GM18951 (cell line): ENCODE measurements around the gene PARP9.

Experiments used
- POLR2A ChIP-seq: IDR thresholded peaks from 4 replicates; pipeline ENCODE4 v1.6.1; 2011; ENCODE audit warnings: mild to moderate bottlenecking; ENCODE audit not compliant: insufficient read length, insufficient read depth; ENCODE audit errors: extremely low read depth
- in situ Hi-C: fragments of 300-500 bp; cut with MboI; formaldehyde crosslinking; loops from one replicate; pipeline ENCODE4 v1.12.0; 2022; ENCODE audit warnings: low sequenced_read_pairs, mixed read lengths, inconsistent platforms; ENCODE audit not compliant: unreplicated experiment

Gene PARP9

GRCh38 chr3:122559906-122560305 is 4.2 kb downstream of the PARP9 start:
- in situ Hi-C loops: no loop called here

GRCh38 chr3:122558605-122559004 is 5.5 kb downstream of the PARP9 start:
- in situ Hi-C loops: no loop called here
- TF ChIP-seq POLR2A: no peak

More at GRCh38 chr3:122559906-122560305, 4.2 kb downstream of the PARP9 start:
- no peak for TF ChIP-seq POLR2A

GRCh38 chr3:122557356-122557755 is 6.7 kb downstream of the PARP9 start:
- no peak for TF ChIP-seq POLR2A
- in situ Hi-C loops: no loop called here

- TF ChIP-seq POLR2A: no peak
- in situ Hi-C loops: no loop called here
These were observed 8.6 kb downstream of the PARP9 start for GRCh38 chr3:122555275-122556071.

- no peak for TF ChIP-seq POLR2A
- in situ Hi-C loops: loop anchor here (5.0 kb wide), 1 partner anchor 124 kb away; no protein-coding TSS in a partner anchor
These were observed 10.9 kb downstream of the PARP9 start for GRCh38 chr3:122553171-122553570.

- in situ Hi-C loops: loop anchor here (25.0 kb wide), 1 partner anchor 489 kb away; the partner anchor contains the start of gene SEMA5B
- TF ChIP-seq POLR2A: no peak
These were observed 15.5 kb downstream of the PARP9 start for GRCh38 chr3:122548619-122549018.

GRCh38 chr3:122548076-122548475 is 16.0 kb downstream of the PARP9 start:
- in situ Hi-C loops: loop anchor here (25.0 kb wide), 1 partner anchor 489 kb away; the partner anchor contains the start of gene SEMA5B
- no peak for TF ChIP-seq POLR2A

- in situ Hi-C loops: loop anchor here (25.0 kb wide), 1 partner anchor 491 kb away; the partner anchor contains the start of gene SEMA5B
- TF ChIP-seq POLR2A: no peak
These were observed 17.9 kb downstream of the PARP9 start for GRCh38 chr3:122546151-122546550.

- in situ Hi-C loops: loop anchor here (25.0 kb wide), 1 partner anchor 498 kb away; the partner anchor contains the start of gene SEMA5B
- no peak for TF ChIP-seq POLR2A
These were observed 25.1 kb downstream of the PARP9 start for GRCh38 chr3:122538956-122539490.

GRCh38 chr3:122536632-122537001 is 27.5 kb downstream of the PARP9 start:
- in situ Hi-C loops: loop anchor here (25.0 kb wide), 1 partner anchor 501 kb away; the partner anchor contains the start of gene SEMA5B
- TF ChIP-seq POLR2A: no peak

- TF ChIP-seq POLR2A: no peak
- in situ Hi-C loops: loop anchor here (25.0 kb wide), 1 partner anchor 501 kb away; the partner anchor contains the start of gene SEMA5B
These were observed 28.0 kb downstream of the PARP9 start for GRCh38 chr3:122535964-122536631.

- no peak for TF ChIP-seq POLR2A
- in situ Hi-C loops: loop anchor here (25.0 kb wide), 1 partner anchor 503 kb away; the partner anchor contains the start of gene SEMA5B
These were observed 30.2 kb downstream of the PARP9 start for GRCh38 chr3:122533931-122534334.

- no peak for TF ChIP-seq POLR2A
- in situ Hi-C loops: loop anchor here (25.0 kb wide), 1 partner anchor 504 kb away; the partner anchor contains the start of gene SEMA5B
These were observed 30.6 kb downstream of the PARP9 start for GRCh38 chr3:122533480-122533879.
